ENCODE results near the gene WASHC2A.
"Not testable (repeated sequence)": the region's sequence is repeated elsewhere in the genome, so short reads cannot be mapped to it uniquely, and the experiment has no call there.

Gene WASHC2A

GRCh38 chr10:50152792-50153272, 85.1 kb downstream of the WASHC2A start:
- DNase-seq = no peak

GRCh38 chr10:50157868-50158267, 90.1 kb downstream of the WASHC2A start:
- DNase-seq = not testable (repeated sequence)

GRCh38 chr10:50159856-50160255, 92.1 kb downstream of the WASHC2A start:
- not testable (repeated sequence) for DNase-seq

GRCh38 chr10:50165038-50165437, 97.3 kb downstream of the WASHC2A start:
- DNase-seq = not testable (repeated sequence)

GRCh38 chr10:50167833-50168232, 100.1 kb downstream of the WASHC2A start:
- not testable (repeated sequence) for DNase-seq

GRCh38 chr10:50169506-50169905, 101.8 kb downstream of the WASHC2A start:
- not testable (repeated sequence) for DNase-seq

- DNase-seq = not testable (repeated sequence)
These were observed 107.2 kb downstream of the WASHC2A start for GRCh38 chr10:50174788-50175525.

All from CD4-positive, alpha-beta T cell treated with Interleukin-17A for 1 hour (primary cell).